ENCODE data around the gene TP53TG3D. TPM values are rescaled to one million over a fixed set of nuclear protein-coding genes. Genes with fewer than 3 reads are reported as not detected.
A peak's percentile ranks its signal among the peaks of the same experiment; 100 is the strongest.
"Not testable (repeated sequence)": the region's sequence is repeated elsewhere in the genome, so short reads cannot be mapped to it uniquely, and the experiment has no call there.

The TP53TG3D gene
- 1.1 TPM for total RNA-seq
- long read RNA-seq, partial matches to known transcripts: 1 of 1 reads
- long read RNA-seq, other reads (novel, unspliced or antisense): 0 of 1 reads

GRCh38 chr16:32252986-32253385 is at the start of gene TP53TG3D:
Gene TP53TG3D (plus strand): TSS chr16:32253286. CDS start chr16:32253354, 68 bp downstream.
- intact Hi-C loops (cut with DNase I); DNase-seq (ENCODE audit: missing footprints); ATAC-seq: not testable (repeated sequence)

- intact Hi-C loops (cut with DNase I); ATAC-seq: not testable (repeated sequence)
- DNase-seq (ENCODE audit: missing footprints): peak; percentile 32
These were observed 421 bp downstream of the TP53TG3D start for GRCh38 chr16:32253507-32253906.

- DNase-seq (ENCODE audit: missing footprints); ATAC-seq; intact Hi-C loops (cut with DNase I): not testable (repeated sequence)
These were observed 8.4 kb downstream of the TP53TG3D start for GRCh38 chr16:32261526-32261925.

GRCh38 chr16:32263552-32263951 is 10.5 kb downstream of the TP53TG3D start:
- ATAC-seq; DNase-seq (ENCODE audit: missing footprints); intact Hi-C loops (cut with DNase I): not testable (repeated sequence)

GRCh38 chr16:32281910-32282309 is 28.8 kb downstream of the TP53TG3D start:
- intact Hi-C loops (cut with DNase I); ATAC-seq; DNase-seq (ENCODE audit: missing footprints): not testable (repeated sequence)

- intact Hi-C loops (cut with DNase I): not testable (repeated sequence)
These were observed 29.9 kb downstream of the TP53TG3D start for GRCh38 chr16:32283024-32283423.

GRCh38 chr16:32283917-32284495 is 30.9 kb downstream of the TP53TG3D start:
- ATAC-seq; intact Hi-C loops (cut with DNase I); DNase-seq (ENCODE audit: missing footprints): not testable (repeated sequence)

More at GRCh38 chr16:32283024-32283423, 29.9 kb downstream of the TP53TG3D start:
- DNase-seq (ENCODE audit: missing footprints); ATAC-seq: not testable (repeated sequence)

DNA sequence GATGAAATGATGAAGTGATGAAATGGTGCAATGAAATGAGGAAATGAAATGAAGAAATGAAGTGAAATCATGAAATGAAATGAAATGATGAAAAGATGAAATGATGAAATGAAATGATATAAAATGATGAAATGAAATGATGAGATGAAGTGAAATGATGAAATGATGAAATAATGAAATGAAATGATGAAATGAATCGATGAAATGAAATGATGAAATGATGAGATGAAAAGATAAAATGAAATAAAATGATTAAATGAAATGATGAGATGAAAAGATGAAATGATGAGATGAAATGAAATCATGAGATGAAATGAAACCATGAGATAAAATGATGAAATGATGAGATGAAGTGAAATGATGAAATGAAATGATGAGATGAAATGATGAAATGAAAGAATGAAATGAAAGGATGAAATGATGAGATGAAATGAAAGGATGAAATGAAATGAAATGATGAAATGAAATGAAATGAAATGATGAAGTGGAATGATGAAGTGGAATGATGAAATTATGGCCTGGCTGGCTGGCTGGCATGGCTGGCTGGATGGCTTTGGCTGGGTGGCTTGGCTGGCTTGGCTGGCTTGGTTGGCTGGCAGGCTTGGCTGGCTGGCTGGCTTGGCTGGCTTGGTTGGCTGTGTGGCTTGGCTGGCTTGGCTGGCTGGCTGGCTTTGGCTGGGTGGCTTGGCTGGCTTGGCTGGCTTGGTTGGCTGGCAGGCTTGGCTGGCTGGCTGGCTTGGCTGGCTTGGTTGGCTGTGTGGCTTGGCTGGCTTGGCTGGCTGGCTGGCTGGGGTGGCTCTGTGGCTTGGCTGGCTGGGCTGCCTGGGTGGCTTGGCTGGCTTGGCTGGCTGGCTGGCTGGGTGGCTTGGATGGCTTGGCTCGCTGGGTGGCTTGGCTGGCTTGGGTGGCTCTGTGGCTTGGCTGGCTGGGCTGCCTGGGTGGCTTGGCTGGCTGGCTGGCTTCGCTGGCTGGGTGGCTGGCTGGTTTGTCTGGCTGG is 32.0 kb downstream of the TP53TG3D start:
- intact Hi-C loops (cut with DNase I); ATAC-seq: not testable (repeated sequence)
- DNase-seq (ENCODE audit: missing footprints): peak; percentile 43

DNA sequence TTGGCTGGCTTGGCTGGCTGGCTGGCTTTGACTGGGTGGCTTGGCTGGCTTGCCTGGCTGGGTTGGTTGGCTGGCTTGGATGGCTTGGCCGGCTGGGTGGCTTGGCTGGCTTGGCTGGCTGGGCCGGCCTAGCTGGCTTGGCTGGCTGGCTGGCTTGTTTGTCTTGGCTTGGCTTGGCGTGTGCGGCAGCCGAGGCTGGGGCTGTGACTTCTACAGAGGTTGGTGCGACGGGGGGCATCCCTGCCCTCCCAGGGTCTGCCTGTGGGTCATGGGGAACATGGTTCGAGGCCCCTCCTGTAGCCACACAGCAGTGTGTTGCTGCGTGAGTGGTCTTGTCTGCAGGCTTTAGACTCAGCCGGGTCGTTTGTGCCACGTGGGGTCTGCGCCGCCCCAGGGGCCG is 33.1 kb downstream of the TP53TG3D start:
- DNase-seq (ENCODE audit: missing footprints): not testable (repeated sequence)

GRCh38 chr16:32287743-32288142 is 34.7 kb downstream of the TP53TG3D start:
- intact Hi-C loops (cut with DNase I); DNase-seq (ENCODE audit: missing footprints); ATAC-seq: not testable (repeated sequence)

More for the DNA sequence above, 33.1 kb downstream of the TP53TG3D start:
- ATAC-seq; intact Hi-C loops (cut with DNase I): not testable (repeated sequence)

DNA sequence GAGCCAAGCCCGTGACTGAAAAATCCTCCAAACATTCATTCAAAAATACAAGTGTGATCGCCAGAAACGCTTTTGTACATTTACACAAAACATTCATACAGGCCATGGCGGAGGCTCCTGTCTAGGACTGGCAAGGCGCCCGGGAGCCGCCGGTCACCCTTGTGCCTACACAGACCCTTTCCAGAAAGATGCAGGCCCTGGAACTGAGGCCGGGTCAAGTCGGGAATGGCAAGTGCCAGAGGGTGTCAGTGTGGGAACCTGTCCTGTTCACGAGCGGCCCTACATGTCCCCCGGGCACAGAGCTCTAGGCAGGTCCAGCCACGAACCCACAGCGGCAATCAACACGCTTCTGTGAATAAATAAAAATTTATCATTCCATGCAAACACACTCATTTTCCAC is 36.1 kb downstream of the TP53TG3D start:
- intact Hi-C loops (cut with DNase I); DNase-seq (ENCODE audit: missing footprints); ATAC-seq: not testable (repeated sequence)

DNA sequence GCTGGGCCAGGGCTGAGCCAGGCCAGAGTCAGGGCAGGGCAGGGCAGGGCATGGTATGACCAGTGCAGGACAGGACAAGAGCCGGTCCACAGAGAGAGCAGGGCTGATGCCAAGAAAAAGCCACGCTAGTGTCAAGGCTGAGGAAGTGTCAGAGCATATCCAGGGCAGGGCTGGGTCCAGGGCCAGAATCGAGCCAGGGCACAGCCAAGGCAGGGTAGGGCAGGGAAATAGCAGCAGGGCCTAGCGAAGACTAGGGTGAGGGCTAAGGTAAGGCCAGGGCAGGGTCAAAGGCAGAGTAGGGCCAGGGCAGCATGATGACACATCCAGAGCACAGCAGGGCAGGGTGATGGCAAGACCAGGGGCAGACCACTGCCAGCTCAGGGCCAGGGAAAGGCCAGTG is 49.7 kb downstream of the TP53TG3D start:
- ATAC-seq; DNase-seq (ENCODE audit: missing footprints); intact Hi-C loops (cut with DNase I): not testable (repeated sequence)

Measured in Right ventricle myocardium inferior (tissue), 1 donor.